Panc1 (cell line): Measurements from ENCODE around the gene BEGAIN. TPM values are rescaled to one million over a fixed set of nuclear protein-coding genes. Genes with fewer than 3 reads are reported as not detected.
A peak's percentile ranks its signal among the peaks of the same experiment; 100 is the strongest.

Source experiments
- ATAC-seq: fragments of 200-7000 bp; cut with Tn5 transposase; 2 replicates; pipeline ENCODE4 v1.9.1; 2020; ENCODE audit warnings: mild to moderate bottlenecking, moderate library complexity
- BruUV-seq: library from RNA; stranded (reverse); fragments of 400-500 nt; replicated peaks from 2 replicates; lab custom pipeline; 2021; lab: Mats Ljungman, UMichigan
- CTCF ChIA-PET: fragments of 300-600 bp; sonication (Branson Sonifier 250); formaldehyde crosslinking; loops from one replicate; lab custom pipeline; 2022; ENCODE audit warnings: antibody characterized with exemption; lab: Charles Lee
- POLR2A ChIA-PET: fragments of 300-600 bp; sonication (Branson Sonifier 250); formaldehyde crosslinking; loops from one replicate; lab custom pipeline; 2022; ENCODE audit warnings: antibody characterized with exemption; lab: Charles Lee
- DNase-seq: peaks from one replicate; pipeline ENCODE4 v3.0.0-alpha.2; 2010; ENCODE audit warnings: low read depth, low spot score
- H3K27ac ChIP-seq: 2 replicates; pipeline ENCODE4 v1.5.1; 2011; ENCODE audit warnings: mild to moderate bottlenecking, low read length, inconsistent platforms
- H3K27me3 ChIP-seq: fragments of 200-500 bp; sonication (Bioruptor generic); 2 replicates; pipeline ENCODE4 v1.6.0; 2014; ENCODE audit warnings: low read length, inconsistent platforms; ENCODE audit not compliant: control insufficient read depth, insufficient read depth
- H3K36me3 ChIP-seq: fragments of 200-500 bp; sonication (Bioruptor generic); 2 replicates; pipeline ENCODE4 v1.5.1; 2014; ENCODE audit warnings: inconsistent platforms, mild to moderate bottlenecking, low read length, moderate library complexity; ENCODE audit not compliant: control insufficient read depth, insufficient read depth
- H3K4me1 ChIP-seq: 2 replicates; pipeline ENCODE4 v1.5.1; 2011; ENCODE audit warnings: inconsistent platforms, mild to moderate bottlenecking, low read length, moderate library complexity; ENCODE audit not compliant: control insufficient read depth, insufficient read depth
- H3K4me3 ChIP-seq, 2 experiments: 2 replicates each; pipeline ENCODE4 v1.5.1; 2011 to 2012; ENCODE audit warnings: low read depth in 2 of 2, low read length in 2 of 2, mild to moderate bottlenecking in 2 of 2, inconsistent platforms in 1 of 2, moderate library complexity in 1 of 2
- H3K9me3 ChIP-seq: fragments of 200-500 bp; sonication (Bioruptor generic); 2 replicates; pipeline ENCODE4 v1.5.1; 2014; ENCODE audit warnings: low read depth, mild to moderate bottlenecking, inconsistent platforms, low read length, moderate library complexity; ENCODE audit not compliant: control insufficient read depth, insufficient read depth
- CTCF ChIP-seq: fragments of 450-650 bp; IDR thresholded peaks from 2 replicates; pipeline ENCODE4 v1.5.1; 2017; ENCODE audit warnings: mild to moderate bottlenecking
- POLR2AphosphoS5 ChIP-seq: IDR thresholded peaks from 2 replicates; pipeline ENCODE4 v1.6.1; 2012; ENCODE audit warnings: mild to moderate bottlenecking, low read depth, low read length, moderate library complexity
- SIN3A ChIP-seq: IDR thresholded peaks from 2 replicates; pipeline ENCODE4 v1.6.1; 2012; ENCODE audit warnings: low read depth, mild to moderate bottlenecking, low read length, moderate library complexity, borderline replicate concordance; ENCODE audit not compliant: insufficient read depth
- TCF7L2 ChIP-seq: IDR thresholded peaks from 2 replicates; pipeline ENCODE4 v1.6.1; 2011; ENCODE audit warnings: mild to moderate bottlenecking, low read depth, low read length, inconsistent platforms
- in situ Hi-C: cut with HindIII; loops from 2 replicates; pipeline ENCODE4 v1.10.0; 2016; ENCODE audit warnings: low sequenced_read_pairs, low pct_unique_long_range_greater_than_20kb
- intact Hi-C: fragments of 100-400 bp; cut with micrococcal nuclease; formaldehyde crosslinking; loops from one replicate; pipeline ENCODE4 v1.10.0; 2022; ENCODE audit not compliant: unreplicated experiment
- total RNA-seq: library from RNA; stranded (reverse); gene quantifications from one replicate; pipeline ENCODE4 v1.2.1, GENCODE V29; 2021; ENCODE audit not compliant: unreplicated experiment
- TF ChIP-seq, protein P1 (sequence below), 2 experiments: IDR thresholded peaks; 2 replicates each; pipeline ENCODE4 v1.6.1; 2011 to 2012; ENCODE audit warnings: low read depth in 2 of 2, control low read depth in 1 of 2, low read length in 1 of 2, mild to moderate bottlenecking in 1 of 2, moderate library complexity in 1 of 2; ENCODE audit not compliant: insufficient read depth in 1 of 2

The BEGAIN gene
- total RNA-seq, 1 experiment from 2014 or later: 26.5 TPM

- ChIA-PET POLR2A (no interaction called here), CTCF (no interaction called here)
- TF ChIP-seq POLR2AphosphoS5 (no peak), CTCF (no peak), TCF7L2 (no peak), SIN3A (no peak)
- TF ChIP-seq, protein P1, sequence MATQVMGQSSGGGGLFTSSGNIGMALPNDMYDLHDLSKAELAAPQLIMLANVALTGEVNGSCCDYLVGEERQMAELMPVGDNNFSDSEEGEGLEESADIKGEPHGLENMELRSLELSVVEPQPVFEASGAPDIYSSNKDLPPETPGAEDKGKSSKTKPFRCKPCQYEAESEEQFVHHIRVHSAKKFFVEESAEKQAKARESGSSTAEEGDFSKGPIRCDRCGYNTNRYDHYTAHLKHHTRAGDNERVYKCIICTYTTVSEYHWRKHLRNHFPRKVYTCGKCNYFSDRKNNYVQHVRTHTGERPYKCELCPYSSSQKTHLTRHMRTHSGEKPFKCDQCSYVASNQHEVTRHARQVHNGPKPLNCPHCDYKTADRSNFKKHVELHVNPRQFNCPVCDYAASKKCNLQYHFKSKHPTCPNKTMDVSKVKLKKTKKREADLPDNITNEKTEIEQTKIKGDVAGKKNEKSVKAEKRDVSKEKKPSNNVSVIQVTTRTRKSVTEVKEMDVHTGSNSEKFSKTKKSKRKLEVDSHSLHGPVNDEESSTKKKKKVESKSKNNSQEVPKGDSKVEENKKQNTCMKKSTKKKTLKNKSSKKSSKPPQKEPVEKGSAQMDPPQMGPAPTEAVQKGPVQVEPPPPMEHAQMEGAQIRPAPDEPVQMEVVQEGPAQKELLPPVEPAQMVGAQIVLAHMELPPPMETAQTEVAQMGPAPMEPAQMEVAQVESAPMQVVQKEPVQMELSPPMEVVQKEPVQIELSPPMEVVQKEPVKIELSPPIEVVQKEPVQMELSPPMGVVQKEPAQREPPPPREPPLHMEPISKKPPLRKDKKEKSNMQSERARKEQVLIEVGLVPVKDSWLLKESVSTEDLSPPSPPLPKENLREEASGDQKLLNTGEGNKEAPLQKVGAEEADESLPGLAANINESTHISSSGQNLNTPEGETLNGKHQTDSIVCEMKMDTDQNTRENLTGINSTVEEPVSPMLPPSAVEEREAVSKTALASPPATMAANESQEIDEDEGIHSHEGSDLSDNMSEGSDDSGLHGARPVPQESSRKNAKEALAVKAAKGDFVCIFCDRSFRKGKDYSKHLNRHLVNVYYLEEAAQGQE (IDR thresholded peaks at IDR 0.05; ENCODE audit: insufficient read depth in 1 of 2, low read depth in 2 of 2, low read length in 1 of 2): no peak
- BruUV-seq: no TSS peak
- no peaks in the 10 kb centered on the region for H3K4me1 ChIP-seq
- DNase-seq: no peak
- in situ Hi-C loops: no loop called here
- H3K4me3 ChIP-seq: no peak overlapping the region
- no peak overlapping the region for H3K27ac ChIP-seq
- H3K36me3 ChIP-seq: no peaks in the 10 kb centered on the region
- no peaks in the 10 kb centered on the region for H3K27me3 ChIP-seq
- peak; percentile 39; the same call in 1 of the 2 replicates for ATAC-seq
- H3K9me3 ChIP-seq: no peaks in the 10 kb centered on the region
- intact Hi-C loops: no loop called here
Observed at GRCh38 chr14:100622224-100622623, 35.0 kb upstream of the BEGAIN start.

DNA sequence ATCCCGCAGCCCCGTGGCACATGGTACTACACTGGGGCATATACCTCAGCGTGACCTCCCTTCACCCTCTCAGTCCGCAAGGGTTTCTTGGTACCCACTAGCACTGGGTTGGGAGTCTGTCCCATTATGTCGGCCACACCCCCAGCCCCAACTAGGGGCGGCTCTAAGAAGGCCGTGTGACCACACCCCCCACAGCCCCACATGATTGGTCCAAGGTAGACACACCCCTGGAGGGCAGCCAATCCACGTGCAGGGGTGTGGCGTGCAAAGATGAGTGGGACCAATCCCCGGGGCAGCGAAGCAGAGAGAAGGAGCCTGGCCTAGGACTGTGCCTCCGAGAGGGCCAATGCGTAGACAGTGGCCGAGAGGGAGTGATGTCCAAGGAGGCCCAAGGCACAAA is 34.6 kb upstream of the BEGAIN start:
- DNase-seq (no peak), ATAC-seq (0 out of 2 replicates have a peak, but pooled peaks have one; percentile 11)
- BruUV-seq: no TSS peak
- Histone ChIP-seq H3K36me3 (no peaks in the 10 kb centered on the region), H3K27me3 (no peaks in the 10 kb centered on the region), H3K27ac (no peak overlapping the region), H3K4me3 (no peak overlapping the region), H3K9me3 (no peaks in the 10 kb centered on the region), H3K4me1 (no peaks in the 10 kb centered on the region; the same call in 1 of the 2 replicates)
- ChIA-PET POLR2A (no interaction called here), CTCF (no interaction called here)
- intact Hi-C loops: no loop called here
- in situ Hi-C loops: no loop called here
- no peak for TF ChIP-seq SIN3A
- TF ChIP-seq POLR2AphosphoS5: no peak
- no peak for TF ChIP-seq TCF7L2
- no peak for TF ChIP-seq CTCF
- TF ChIP-seq, protein P1 (IDR thresholded peaks at IDR 0.05; ENCODE audit: insufficient read depth in 1 of 2, low read depth in 2 of 2, low read length in 1 of 2): no peak
